ENCODE results near the gene COL11A2. TPM values are rescaled to one million over a fixed set of nuclear protein-coding genes. Genes with fewer than 3 reads are reported as not detected.

Gene COL11A2
- total RNA-seq, 4 donors from 2014 or later = under 0.01 to 2.6 (median 1.0) TPM

GRCh38 chr6:33143113-33143770, 49.0 kb downstream of the COL11A2 start:
- intact Hi-C loops (cut with DNase I; ENCODE audit: low total_unique reads) = no loop called here
- TF ChIP-seq CTCF (IDR thresholded peaks at IDR 0.05) = no peak
- TF ChIP-seq POLR2A (IDR thresholded peaks at IDR 0.05) = no peak
- Histone ChIP-seq H3K4me1 (no peaks in the 10 kb centered on the region), H3K9me3 (no peaks in the 10 kb centered on the region), H3K36me3 (no peaks in the 10 kb centered on the region), H3K27me3 (no peaks in the 10 kb centered on the region), H3K4me3 (no peak overlapping the region), H3K27ac (no peak overlapping the region)
- DNase-seq = no peak

- intact Hi-C loops (cut with DNase I; ENCODE audit: low total_unique reads) = no loop called here
- no peaks in the 10 kb centered on the region for H3K9me3 ChIP-seq
- DNase-seq = no peak
- no peaks in the 10 kb centered on the region for H3K36me3 ChIP-seq
- no peak for TF ChIP-seq POLR2A (IDR thresholded peaks at IDR 0.05)
- no peak for TF ChIP-seq CTCF (IDR thresholded peaks at IDR 0.05)
- H3K27me3 ChIP-seq = no peaks in the 10 kb centered on the region
- H3K4me1 ChIP-seq = no peaks in the 10 kb centered on the region
- no peak overlapping the region for H3K27ac ChIP-seq
- no peak overlapping the region for H3K4me3 ChIP-seq
These were observed 49.7 kb downstream of the COL11A2 start for GRCh38 chr6:33142501-33143070.

GRCh38 chr6:33140556-33140955, 51.7 kb downstream of the COL11A2 start:
- H3K27me3 ChIP-seq = no peaks in the 10 kb centered on the region
- H3K4me1 ChIP-seq = no peaks in the 10 kb centered on the region
- TF ChIP-seq CTCF (IDR thresholded peaks at IDR 0.05) (no peak), POLR2A (IDR thresholded peaks at IDR 0.05) (no peak)
- H3K9me3 ChIP-seq = no peaks in the 10 kb centered on the region
- no peak overlapping the region for H3K4me3 ChIP-seq
- H3K27ac ChIP-seq = no peak overlapping the region
- intact Hi-C loops (cut with DNase I; ENCODE audit: low total_unique reads) = no loop called here
- DNase-seq = no peak
- H3K36me3 ChIP-seq = no peaks in the 10 kb centered on the region

GRCh38 chr6:33139596-33140206, 52.6 kb downstream of the COL11A2 start:
- Histone ChIP-seq H3K36me3 (no peaks in the 10 kb centered on the region), H3K27ac (no peak overlapping the region), H3K4me1 (no peaks in the 10 kb centered on the region), H3K4me3 (no peak overlapping the region), H3K9me3 (no peaks in the 10 kb centered on the region), H3K27me3 (no peaks in the 10 kb centered on the region)
- DNase-seq = no peak
- TF ChIP-seq CTCF (IDR thresholded peaks at IDR 0.05) (no peak), POLR2A (IDR thresholded peaks at IDR 0.05) (no peak)
- intact Hi-C loops (cut with DNase I; ENCODE audit: low total_unique reads) = no loop called here

- no peak for DNase-seq
- no peaks in the 10 kb centered on the region for H3K4me1 ChIP-seq
- TF ChIP-seq CTCF (IDR thresholded peaks at IDR 0.05) (no peak), POLR2A (IDR thresholded peaks at IDR 0.05) (no peak)
- no peak overlapping the region for H3K27ac ChIP-seq
- intact Hi-C loops (cut with DNase I; ENCODE audit: low total_unique reads) = no loop called here
- no peaks in the 10 kb centered on the region for H3K9me3 ChIP-seq
- no peak overlapping the region for H3K4me3 ChIP-seq
- no peaks in the 10 kb centered on the region for H3K27me3 ChIP-seq
- H3K36me3 ChIP-seq = no peaks in the 10 kb centered on the region
These were observed 55.9 kb downstream of the COL11A2 start for GRCh38 chr6:33136310-33136900.
